Endothelial cell (in vitro differentiated cells): ENCODE measurements around the gene PIP5K1B. TPM values are rescaled to one million over a fixed set of nuclear protein-coding genes. Genes with fewer than 3 reads are reported as not detected.

ENCODE experiments used
- DNase-seq: peaks from one replicate; pipeline ENCODE4 v3.0.0; 2021; ENCODE audit warnings: low spot score
- H3K27ac Mint-ChIP-seq: one replicate; pipeline ENCODE4 v1.8.0; 2021; ENCODE audit warnings: mixed read lengths, inconsistent platforms; ENCODE audit not compliant: unreplicated experiment
- H3K27me3 Mint-ChIP-seq: one replicate; pipeline ENCODE4 v1.8.0; 2021; ENCODE audit warnings: mild to moderate bottlenecking, moderate library complexity, mixed read lengths, inconsistent platforms; ENCODE audit not compliant: unreplicated experiment
- H3K36me3 Mint-ChIP-seq: one replicate; pipeline ENCODE4 v1.8.0; 2021; ENCODE audit warnings: mild to moderate bottlenecking, low read depth, mixed read lengths, inconsistent platforms; ENCODE audit not compliant: unreplicated experiment
- H3K4me1 Mint-ChIP-seq: one replicate; pipeline ENCODE4 v1.8.0; 2021; ENCODE audit warnings: mild to moderate bottlenecking, mixed read lengths, inconsistent platforms; ENCODE audit not compliant: unreplicated experiment
- H3K4me3 Mint-ChIP-seq: one replicate; pipeline ENCODE4 v1.8.0; 2021; ENCODE audit warnings: mild to moderate bottlenecking, mixed read lengths, inconsistent platforms; ENCODE audit not compliant: unreplicated experiment
- H3K9me3 Mint-ChIP-seq: one replicate; pipeline ENCODE4 v1.8.0; 2021; ENCODE audit warnings: mixed read lengths, inconsistent platforms; ENCODE audit not compliant: unreplicated experiment
- total RNA-seq: library from RNA; stranded (reverse); fragmentation: NEBNext Ultra II Directional; extraction: Animal tissue kit (Norgen Biotek cat#: 25700); gene quantifications from one replicate; pipeline ENCODE4 v1.2.1, GENCODE V29; 2021; ENCODE audit not compliant: unreplicated experiment
- TF ChIP-seq, protein P1 (sequence below): fragments of 200-600 bp; sonication (generic); IDR thresholded peaks from one replicate; pipeline ENCODE4 v1.5.0; 2021; ENCODE audit warnings: antibody characterized with exemption; ENCODE audit not compliant: unreplicated experiment

Gene PIP5K1B
- total RNA-seq, 1 donor from 2014 or later: 1.8 TPM

DNA sequence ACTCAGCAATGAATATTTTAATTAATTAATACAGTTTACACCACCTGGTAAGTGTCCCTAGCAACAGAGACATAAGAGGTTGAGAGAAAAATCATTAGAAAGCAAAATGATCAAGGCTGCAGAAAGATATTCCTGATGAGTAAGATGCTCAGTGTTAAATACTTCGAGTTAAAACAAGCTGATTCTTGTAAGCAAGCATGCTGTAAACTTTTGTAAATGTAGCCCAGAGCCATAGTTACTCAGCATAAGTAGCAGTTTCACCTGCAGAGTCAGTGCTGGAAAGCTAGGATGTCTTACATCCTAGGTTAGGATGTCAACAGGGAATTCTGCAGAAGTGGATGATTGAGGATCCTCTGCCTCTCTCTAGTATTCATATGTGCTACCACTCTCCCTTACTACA is 304.7 kb downstream of the PIP5K1B start:
- Mint-ChIP-seq H3K27me3 (peaks cover 3% of the 10 kb centered on the region), H3K4me1 (peaks cover 4% of the 10 kb centered on the region), H3K27ac (no peak overlapping the region), H3K9me3 (no peaks in the 10 kb centered on the region), H3K36me3 (no peaks in the 10 kb centered on the region), H3K4me3 (no peak overlapping the region)
- DNase-seq: no peak
- TF ChIP-seq, protein P1, sequence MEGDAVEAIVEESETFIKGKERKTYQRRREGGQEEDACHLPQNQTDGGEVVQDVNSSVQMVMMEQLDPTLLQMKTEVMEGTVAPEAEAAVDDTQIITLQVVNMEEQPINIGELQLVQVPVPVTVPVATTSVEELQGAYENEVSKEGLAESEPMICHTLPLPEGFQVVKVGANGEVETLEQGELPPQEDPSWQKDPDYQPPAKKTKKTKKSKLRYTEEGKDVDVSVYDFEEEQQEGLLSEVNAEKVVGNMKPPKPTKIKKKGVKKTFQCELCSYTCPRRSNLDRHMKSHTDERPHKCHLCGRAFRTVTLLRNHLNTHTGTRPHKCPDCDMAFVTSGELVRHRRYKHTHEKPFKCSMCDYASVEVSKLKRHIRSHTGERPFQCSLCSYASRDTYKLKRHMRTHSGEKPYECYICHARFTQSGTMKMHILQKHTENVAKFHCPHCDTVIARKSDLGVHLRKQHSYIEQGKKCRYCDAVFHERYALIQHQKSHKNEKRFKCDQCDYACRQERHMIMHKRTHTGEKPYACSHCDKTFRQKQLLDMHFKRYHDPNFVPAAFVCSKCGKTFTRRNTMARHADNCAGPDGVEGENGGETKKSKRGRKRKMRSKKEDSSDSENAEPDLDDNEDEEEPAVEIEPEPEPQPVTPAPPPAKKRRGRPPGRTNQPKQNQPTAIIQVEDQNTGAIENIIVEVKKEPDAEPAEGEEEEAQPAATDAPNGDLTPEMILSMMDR: no peak

DNA sequence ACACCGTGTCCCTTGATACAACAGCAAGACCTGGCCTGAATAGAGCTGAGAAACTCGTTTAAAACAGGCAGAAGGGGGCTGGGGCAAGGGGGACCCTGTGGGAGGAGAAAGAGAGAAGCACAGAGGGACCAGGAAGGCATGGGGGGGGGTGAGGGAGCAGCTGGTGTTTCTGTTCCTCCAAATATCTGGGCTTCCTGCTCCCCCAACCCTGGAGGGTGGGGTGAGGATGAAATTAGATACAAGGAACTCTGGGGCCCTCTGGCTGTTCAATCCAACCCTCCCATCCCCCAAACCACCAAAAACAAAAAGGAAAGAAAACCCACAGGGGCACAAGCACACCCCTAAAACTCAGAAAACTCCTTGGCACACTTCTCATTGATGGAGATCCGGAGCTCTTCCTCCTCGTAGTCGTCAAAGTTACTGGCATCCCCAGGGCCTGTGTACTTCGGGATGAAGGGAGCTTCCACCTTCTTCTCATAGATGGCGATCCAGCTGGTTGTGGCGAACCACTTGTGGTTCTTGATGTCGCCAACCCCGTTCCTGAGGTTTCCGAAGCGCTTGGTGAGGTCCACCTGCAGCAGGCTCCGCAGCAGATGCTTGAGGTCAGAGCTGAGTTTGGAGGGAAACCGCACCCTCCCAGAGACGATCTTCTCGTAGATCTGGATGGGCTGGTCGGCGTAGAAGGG is 307.8 kb downstream of the PIP5K1B start:
- Mint-ChIP-seq H3K27me3 (peaks cover 3% of the 10 kb centered on the region), H3K9me3 (no peaks in the 10 kb centered on the region), H3K4me3 (no peak overlapping the region), H3K4me1 (peaks cover 8% of the 10 kb centered on the region), H3K36me3 (no peaks in the 10 kb centered on the region), H3K27ac (no peak overlapping the region)
- TF ChIP-seq, protein P1: no peak
- DNase-seq: no peak

DNA sequence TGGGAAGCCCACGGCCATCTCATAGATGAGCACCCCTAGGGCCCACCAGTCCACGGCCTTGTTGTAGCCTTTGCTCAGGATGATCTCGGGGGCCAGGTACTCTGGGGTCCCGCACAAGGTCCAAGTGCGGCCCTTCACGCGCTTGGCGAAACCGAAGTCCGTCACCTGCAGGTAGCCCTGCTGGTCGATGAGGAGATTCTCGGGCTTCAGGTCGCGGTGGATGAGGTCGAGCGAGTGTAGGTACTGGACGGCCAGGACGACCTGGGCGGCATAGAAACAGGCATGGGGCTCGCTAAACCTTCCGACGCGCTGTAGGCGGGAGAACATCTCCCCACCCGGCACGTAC is 308.3 kb downstream of the PIP5K1B start:
- TF ChIP-seq, protein P1: no peak
- no peak overlapping the region for H3K27ac Mint-ChIP-seq
- DNase-seq: no peak
- no peaks in the 10 kb centered on the region for H3K36me3 Mint-ChIP-seq
- no peaks in the 10 kb centered on the region for H3K9me3 Mint-ChIP-seq
- no peak overlapping the region for H3K4me3 Mint-ChIP-seq
- H3K4me1 Mint-ChIP-seq: peaks cover 8% of the 10 kb centered on the region
- peaks cover 3% of the 10 kb centered on the region for H3K27me3 Mint-ChIP-seq

DNA sequence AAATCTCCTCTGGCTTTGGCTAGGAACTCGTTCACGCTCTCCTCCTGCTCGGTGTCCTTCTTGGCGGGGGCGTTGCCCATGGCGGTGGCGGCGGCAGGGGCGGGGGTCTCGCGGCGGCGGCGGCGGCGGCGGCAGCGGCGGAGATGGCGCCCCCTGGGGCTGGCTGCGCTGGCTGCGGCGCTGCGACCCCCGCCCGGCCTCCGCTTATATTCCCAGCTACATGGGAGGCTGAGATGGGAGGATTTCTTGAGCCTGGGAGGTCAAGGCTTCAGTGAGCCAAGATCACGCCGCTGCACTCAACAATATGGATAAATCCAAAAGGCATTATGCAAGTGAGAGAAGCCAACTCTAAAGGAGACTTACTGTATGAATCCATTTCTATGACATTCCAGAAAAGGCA is 309.0 kb downstream of the PIP5K1B start, which contains the start of gene PRKACG:
Gene PRKACG, minus strand, starts transcription at position 101 of the 400 bp plus-strand sequence. Its CDS starts 21 bp downstream, at position 80.
- no peak for DNase-seq
- H3K4me1 Mint-ChIP-seq: peaks cover 8% of the 10 kb centered on the region
- TF ChIP-seq, protein P1: no peak
- H3K27me3 Mint-ChIP-seq: peaks cover 3% of the 10 kb centered on the region
- H3K27ac Mint-ChIP-seq: no peak within 1 kb of the TSS
- no peaks in the 10 kb centered on the region for H3K36me3 Mint-ChIP-seq
- H3K9me3 Mint-ChIP-seq: no peaks in the 10 kb centered on the region
- no peak within 1 kb of the TSS for H3K4me3 Mint-ChIP-seq
